Stimulated activated CD8-positive, alpha-beta memory T cell treated with anti-CD3 and anti-CD28 coated beads, Interleukin-7, amount 100 ng/mL, for 48 hours (primary cell): Measurements from ENCODE around the gene CEACAM4.

Source experiments
- DNase-seq, 2 donors: peaks; one replicate each; pipeline ENCODE4 v3.0.0-alpha.2; 2020; ENCODE audit warnings: low read depth in 1 of 2; ENCODE audit errors: extremely low read depth in 1 of 2

CEACAM4 gene

GRCh38 chr19:41617941-41618730, 8.7 kb downstream of the CEACAM4 start:
- DNase-seq = no peak

GRCh38 chr19:41616792-41617621, 9.9 kb downstream of the CEACAM4 start:
- DNase-seq = no peak

DNA sequence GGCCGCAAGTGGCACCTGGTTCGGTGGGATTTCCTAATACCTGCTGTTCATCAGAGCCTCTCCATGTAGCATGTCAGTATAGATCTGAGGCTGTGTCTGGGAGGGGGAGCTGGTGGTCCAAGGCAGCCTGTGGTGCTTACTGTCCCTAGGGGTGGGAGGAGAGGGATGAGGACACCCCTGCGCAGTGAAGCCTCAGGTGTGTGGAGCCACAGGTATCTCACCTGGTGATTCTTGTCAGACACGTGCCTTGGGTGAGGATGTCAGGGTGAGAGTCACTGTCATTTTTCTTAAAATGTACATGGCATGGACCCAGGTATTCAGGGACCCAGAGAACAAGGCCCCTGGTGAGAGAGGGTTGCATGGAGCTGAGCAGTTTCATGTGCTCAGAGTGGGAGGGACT, 11.7 kb downstream of the CEACAM4 start:
- no peak for DNase-seq

DNA sequence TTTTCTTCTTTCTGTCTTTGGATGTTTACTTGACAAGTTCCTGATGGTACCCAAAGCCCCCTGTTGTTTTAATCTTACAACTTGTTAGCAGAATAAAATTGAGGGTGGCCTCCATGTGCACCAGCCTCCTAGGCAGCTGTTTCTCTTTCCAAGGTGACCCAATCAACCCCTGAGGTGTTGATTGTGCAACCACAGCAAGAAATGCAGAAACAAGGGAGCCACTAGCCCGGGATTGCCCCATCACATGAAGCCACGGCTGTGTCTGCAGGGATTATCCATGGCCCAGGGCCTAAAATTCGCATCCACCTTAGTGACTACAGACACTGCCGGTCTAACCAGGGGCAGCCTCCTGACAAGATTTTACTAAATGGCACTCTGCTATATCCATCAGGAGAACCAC, 14.4 kb downstream of the CEACAM4 start:
- no peak for DNase-seq

DNA sequence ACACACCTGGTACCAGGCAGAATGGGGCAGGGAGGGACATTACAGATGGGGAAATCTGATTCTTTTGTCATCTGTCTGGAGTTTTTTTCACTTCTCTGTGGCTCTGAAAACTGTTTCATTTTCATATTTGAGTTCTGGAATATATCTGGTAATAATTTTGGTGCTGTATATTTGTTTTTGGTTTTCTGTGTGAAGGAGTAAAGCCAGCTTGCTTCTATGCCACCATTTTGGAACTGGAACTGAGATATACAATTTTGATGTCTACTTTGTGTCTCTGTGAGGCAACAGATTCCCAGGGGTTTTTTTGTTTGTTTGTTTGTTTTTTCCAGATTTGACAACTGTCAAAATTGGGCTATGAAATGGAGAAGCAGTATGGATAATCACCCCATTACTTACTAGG, 16.1 kb downstream of the CEACAM4 start:
- no peak for DNase-seq

- DNase-seq = no peak
These were observed 19.2 kb downstream of the CEACAM4 start for GRCh38 chr19:41607668-41608067.

GRCh38 chr19:41606215-41606837, 20.5 kb downstream of the CEACAM4 start:
- no peak for DNase-seq

- DNase-seq = no peak
These were observed 22.0 kb downstream of the CEACAM4 start for GRCh38 chr19:41604831-41605230.

DNA sequence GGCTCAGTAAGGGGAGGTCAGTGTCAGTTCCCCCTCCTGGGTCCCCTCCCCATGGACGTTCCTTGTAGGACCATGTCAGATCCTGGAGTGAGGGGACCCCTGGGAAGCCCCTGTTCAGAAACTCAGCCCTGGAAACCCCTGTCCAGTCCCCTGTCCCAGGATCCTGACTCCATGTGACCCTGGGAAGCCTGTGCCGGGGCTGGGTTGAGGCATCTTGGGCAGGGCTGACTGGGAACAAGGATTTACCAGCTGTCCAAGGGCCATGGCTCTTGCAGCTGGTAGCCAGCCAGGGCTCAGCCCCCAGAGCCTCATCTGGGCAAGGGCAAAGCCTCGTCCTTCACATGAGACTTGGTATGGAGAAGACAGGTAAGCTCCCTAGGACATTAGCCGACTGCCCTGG, 25.1 kb downstream of the CEACAM4 start:
- DNase-seq = no peak

DNA sequence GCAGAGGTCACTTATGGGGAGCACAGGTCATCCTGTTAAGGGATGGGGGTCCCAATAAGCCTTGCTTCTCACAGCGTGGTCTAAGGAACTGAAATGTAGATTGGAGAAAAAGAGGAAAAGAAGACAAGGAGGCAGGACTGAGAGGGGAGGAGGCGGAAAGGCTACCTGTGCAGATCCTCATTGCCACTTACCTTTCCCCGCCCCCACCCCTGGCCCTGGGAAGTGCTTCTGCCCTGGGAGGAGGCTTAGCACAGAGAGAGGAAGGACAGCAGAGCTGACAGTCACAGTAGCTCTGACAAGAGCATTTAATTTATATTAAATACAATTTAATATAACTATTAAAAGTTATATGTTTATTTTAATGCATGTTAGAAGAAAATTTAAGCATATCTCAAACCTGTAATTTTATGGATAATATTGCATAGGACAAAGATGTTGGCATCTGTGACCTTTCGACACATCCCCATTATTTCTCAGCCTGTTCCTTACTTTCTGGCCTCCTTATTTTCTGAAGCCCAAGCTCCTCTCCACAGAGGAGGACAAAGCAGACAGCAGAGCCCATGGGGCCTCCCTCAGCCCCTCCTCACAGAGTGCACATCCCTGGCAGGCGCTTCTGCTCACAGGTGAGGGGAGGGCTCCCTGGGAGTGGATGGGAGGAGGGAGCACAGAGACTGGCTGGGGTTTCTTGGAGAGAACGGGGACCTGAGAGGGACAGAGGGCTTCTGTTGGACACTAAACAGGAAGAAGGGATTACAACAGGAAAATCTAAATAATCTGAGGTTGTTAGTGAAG, 27.5 kb downstream of the CEACAM4 start:
- no peak for DNase-seq

DNA sequence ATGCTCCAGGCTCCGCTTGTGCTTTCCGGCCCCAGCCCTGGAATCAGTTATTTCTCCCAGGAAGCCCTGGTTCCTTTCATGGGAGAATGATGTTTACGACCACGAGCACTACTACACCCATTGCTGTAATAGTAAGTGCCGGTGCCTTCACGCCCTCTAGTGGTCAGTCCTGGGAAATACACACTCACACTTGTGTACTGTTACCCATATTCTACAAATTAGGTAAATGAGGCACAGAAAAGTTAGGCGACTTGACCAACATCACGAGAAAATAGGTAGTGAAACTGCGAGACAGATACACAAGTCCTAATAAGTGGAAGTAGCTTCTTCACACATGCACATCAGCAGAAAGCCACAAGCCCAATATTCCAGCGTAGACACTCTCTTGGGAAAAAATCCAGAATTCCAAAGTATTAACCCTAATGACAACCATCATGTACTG, 29.3 kb downstream of the CEACAM4 start:
- DNase-seq = peak; percentile 27 to 55

DNA sequence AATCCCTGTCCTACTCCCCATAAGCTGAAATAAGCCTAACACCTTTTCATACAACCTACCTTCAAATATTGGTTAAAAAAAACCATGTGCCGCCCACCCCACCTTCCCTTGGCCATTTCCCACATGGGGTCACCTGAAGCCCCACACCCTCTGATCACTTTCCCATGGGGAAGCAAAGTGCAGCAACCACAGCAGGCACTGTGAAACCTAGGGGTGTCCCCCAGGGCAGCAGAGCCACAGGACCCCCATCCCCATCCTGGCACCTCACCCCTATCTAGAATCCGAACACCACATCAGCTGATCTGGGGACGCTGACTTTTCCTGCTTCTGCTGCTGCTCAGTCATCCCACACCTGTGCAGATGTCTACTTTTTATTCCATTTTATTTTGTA, 31.0 kb downstream of the CEACAM4 start:
- no peak for DNase-seq

DNA sequence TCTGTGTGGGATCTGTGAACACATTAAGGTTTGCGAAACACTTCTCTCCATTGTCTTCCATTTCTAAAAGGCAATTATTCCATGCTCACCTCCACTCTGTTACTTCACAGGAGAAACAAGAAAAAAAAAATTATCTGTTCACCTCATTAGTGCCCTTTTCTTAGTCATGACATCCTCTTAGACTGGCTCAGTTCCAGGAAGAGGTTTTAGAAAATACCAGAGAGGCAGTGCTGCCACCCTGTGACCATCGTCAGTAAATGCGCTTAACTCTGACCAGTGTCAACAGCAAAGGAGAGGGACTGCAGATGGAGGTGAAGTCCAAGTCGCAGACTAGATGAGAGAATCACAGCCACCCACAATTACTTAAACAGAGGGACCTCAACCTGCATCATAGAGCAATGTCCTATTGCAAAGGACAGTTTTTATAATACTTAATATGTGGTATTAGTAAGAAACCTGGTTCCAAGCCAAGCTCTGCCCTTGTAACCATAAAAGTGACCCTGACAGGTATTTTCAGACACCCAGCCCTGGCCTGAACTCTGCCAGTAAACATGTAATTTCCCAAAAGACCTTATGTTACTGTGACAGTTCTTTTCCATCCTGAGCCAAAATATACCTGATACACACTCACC, 31.5 kb downstream of the CEACAM4 start:
- peak; percentile 20 to 40 for DNase-seq

GRCh38 chr19:41591951-41592562, 34.8 kb downstream of the CEACAM4 start:
- DNase-seq = no peak

- DNase-seq = no peak
These were observed 35.9 kb downstream of the CEACAM4 start for GRCh38 chr19:41590936-41591335.

- DNase-seq = no peak
These were observed 37.5 kb downstream of the CEACAM4 start for GRCh38 chr19:41589371-41589770.

DNA sequence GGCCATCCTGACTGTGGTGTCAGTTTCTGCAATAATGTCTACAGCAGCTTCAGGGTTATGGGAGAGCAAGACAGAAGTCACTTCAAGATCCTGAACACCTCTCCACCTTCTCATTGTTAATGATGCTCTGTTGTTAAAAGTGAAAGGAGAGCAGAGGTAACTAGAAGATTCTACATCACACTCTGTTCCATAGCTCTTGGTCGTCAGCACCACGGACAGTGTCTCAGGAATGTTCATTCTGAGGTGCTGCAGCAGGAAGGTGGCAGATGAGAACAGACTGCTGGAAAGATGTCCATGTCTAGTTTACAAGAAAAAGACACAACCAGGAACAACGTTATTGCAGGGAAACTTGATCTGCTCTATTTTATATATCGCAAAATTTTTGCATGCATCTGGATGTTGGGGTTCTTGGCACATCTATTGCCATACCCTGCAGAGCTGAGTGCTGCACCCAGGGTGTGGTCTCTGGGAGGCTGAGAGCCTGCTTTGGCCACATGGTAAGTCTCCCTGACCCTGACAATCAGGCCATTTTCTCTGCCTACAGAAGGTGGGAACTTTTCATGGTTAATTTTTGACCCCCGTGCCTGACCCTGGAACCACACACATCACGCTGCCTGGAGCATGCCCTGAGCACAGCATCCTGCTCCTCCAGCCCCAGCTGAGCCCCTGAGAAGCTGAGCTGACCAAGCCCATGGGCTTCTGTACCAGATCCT, 38.2 kb downstream of the CEACAM4 start:
- no peak for DNase-seq

DNA sequence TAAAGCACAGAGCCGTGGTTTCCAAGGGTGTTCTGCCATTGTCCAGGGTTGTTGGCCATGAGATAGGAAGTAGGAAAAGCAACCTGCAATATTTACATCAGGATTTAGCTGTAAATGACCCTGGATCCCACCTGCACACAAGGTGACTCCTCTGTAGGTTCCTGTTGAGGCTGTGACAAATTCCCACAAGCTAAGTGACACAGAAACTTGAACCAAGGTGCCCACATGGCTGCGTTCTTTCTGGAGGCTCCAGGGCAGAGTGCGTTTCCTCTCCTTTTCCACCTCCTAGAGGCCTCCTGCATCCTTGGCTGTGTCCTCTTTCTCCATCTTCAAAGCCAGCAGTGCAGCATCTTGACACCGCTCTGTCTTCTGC, 39.0 kb downstream of the CEACAM4 start:
- no peak for DNase-seq

GRCh38 chr19:41587101-41587837, 39.6 kb downstream of the CEACAM4 start:
- no peak for DNase-seq
